Measurements from ENCODE around the gene CFAP119. TPM values are rescaled to one million over a fixed set of nuclear protein-coding genes. Genes with fewer than 3 reads are reported as not detected.

The CFAP119 gene
- total and polyA plus RNA-seq, 2 donors from 2014 or later = 12.2 to 13.5 TPM

DNA sequence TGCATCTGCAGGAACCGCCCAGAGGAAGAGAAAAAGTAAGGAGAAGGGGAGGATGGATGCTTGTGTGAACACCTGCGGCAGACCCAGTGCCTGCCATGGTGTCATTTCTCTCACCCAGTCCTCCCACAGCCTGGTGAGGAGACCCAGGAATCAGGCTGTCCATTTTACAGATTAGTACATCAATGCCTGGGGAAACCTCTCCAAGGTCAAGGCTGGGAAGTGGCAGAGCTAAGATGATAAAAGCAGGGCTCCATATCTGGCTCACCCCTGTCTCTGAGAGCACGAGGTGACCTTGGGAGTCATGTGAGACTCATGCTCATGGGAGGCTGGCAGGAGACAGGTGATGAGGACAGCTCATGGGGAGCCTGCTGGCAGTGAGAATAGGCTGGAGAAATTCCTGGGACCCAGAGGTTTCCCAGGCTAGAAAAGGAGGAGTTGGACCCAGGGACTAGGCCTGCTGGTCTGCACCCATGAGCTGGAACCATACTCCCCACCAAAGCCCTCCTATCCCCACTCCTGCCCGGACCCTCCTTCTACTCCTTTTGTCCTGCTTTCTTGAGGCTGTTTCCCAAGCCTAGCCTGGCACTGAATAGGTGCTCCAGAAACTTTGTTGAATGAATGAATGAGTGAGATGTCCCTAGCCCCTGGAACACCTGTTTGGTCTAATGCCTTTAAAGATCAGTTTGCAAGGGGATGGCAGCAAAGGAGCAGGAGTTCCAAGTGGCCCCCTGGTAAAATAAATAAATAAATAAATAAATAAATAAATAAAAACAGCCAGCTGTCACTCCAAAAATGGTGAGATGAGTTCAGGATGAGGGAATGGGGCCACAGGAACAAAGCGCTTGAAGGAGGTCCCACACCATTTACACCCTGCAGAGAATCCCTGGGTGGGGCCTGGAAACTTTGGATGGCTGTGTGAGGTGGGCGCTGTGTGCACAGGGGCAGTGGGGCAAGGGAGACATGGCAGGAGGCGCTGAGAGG is 23.6 kb upstream of the CFAP119 start:
- H3K27me3 ChIP-seq (ENCODE audit: control insufficient read depth, insufficient read depth, low read length) = no peaks in the 10 kb centered on the region
- FAIRE-seq = no peak

GRCh38 chr16:30784215-30784614 is 22.4 kb upstream of the CFAP119 start:
- H3K36me3 ChIP-seq (ENCODE audit: control insufficient read depth in 2 of 3, insufficient read depth in 3 of 3, low read length in 3 of 3) = peaks cover 0 to 9% (median 5%) of the 10 kb centered on the region in 3 donors
- no peaks in the 10 kb centered on the region for H3K27me3 ChIP-seq (ENCODE audit: control insufficient read depth, insufficient read depth, low read length)
- H3K4me3 ChIP-seq (ENCODE audit: low read length in 3 of 3) = no peak overlapping the region
- intact Hi-C loops (cut with DNase I) = no loop called here
- peaks cover 0 to 6% (median 0%) of the 10 kb centered on the region in 3 donors for H3K4me1 ChIP-seq (ENCODE audit: control insufficient read depth in 2 of 3, insufficient read depth in 2 of 3, low read depth in 1 of 3, low read length in 3 of 3)
- H3K9ac ChIP-seq (ENCODE audit: low read length in 3 of 3) = no peak overlapping the region
- FAIRE-seq (no peak), DNase-seq (no peak)
- H3K27ac ChIP-seq (ENCODE audit: low read depth in 2 of 2, low read length in 2 of 2) = no peak overlapping the region
- no peaks in the 10 kb centered on the region for H3K9me3 ChIP-seq (ENCODE audit: control insufficient read depth in 2 of 3, insufficient read depth in 1 of 3, low read length in 3 of 3)
- TF ChIP-seq, protein P1, sequence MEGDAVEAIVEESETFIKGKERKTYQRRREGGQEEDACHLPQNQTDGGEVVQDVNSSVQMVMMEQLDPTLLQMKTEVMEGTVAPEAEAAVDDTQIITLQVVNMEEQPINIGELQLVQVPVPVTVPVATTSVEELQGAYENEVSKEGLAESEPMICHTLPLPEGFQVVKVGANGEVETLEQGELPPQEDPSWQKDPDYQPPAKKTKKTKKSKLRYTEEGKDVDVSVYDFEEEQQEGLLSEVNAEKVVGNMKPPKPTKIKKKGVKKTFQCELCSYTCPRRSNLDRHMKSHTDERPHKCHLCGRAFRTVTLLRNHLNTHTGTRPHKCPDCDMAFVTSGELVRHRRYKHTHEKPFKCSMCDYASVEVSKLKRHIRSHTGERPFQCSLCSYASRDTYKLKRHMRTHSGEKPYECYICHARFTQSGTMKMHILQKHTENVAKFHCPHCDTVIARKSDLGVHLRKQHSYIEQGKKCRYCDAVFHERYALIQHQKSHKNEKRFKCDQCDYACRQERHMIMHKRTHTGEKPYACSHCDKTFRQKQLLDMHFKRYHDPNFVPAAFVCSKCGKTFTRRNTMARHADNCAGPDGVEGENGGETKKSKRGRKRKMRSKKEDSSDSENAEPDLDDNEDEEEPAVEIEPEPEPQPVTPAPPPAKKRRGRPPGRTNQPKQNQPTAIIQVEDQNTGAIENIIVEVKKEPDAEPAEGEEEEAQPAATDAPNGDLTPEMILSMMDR (IDR thresholded peaks at IDR 0.05; ENCODE audit: borderline replicate concordance, extremely low read depth, insufficient read depth) = no peak

More for the DNA sequence above, 23.6 kb upstream of the CFAP119 start:
- Histone ChIP-seq H3K9ac (ENCODE audit: low read length in 3 of 3) (peak overlapping the region in 2 of 3 donors; percentile 33 to 77), H3K36me3 (ENCODE audit: control insufficient read depth in 2 of 3, insufficient read depth in 3 of 3, low read length in 3 of 3) (peaks cover 0 to 9% (median 5%) of the 10 kb centered on the region in 3 donors), H3K9me3 (ENCODE audit: control insufficient read depth in 2 of 3, insufficient read depth in 1 of 3, low read length in 3 of 3) (no peaks in the 10 kb centered on the region), H3K4me1 (ENCODE audit: control insufficient read depth in 2 of 3, insufficient read depth in 2 of 3, low read depth in 1 of 3, low read length in 3 of 3) (peaks cover 0 to 6% (median 0%) of the 10 kb centered on the region in 3 donors), H3K27ac (ENCODE audit: low read depth in 2 of 2, low read length in 2 of 2) (no peak overlapping the region), H3K4me3 (ENCODE audit: low read length in 3 of 3) (peak overlapping the region in 2 of 3 donors; percentile 57 to 67)
- intact Hi-C loops (cut with DNase I) = no loop called here
- TF ChIP-seq, protein P1 (IDR thresholded peaks at IDR 0.05; ENCODE audit: borderline replicate concordance, extremely low read depth, insufficient read depth) = no peak
- DNase-seq = no peak

- Histone ChIP-seq H3K4me3 (ENCODE audit: low read length in 3 of 3) (no peak overlapping the region), H3K27me3 (ENCODE audit: control insufficient read depth, insufficient read depth, low read length) (no peaks in the 10 kb centered on the region), H3K36me3 (ENCODE audit: control insufficient read depth in 2 of 3, insufficient read depth in 3 of 3, low read length in 3 of 3) (peaks cover 0 to 9% (median 5%) of the 10 kb centered on the region in 3 donors), H3K27ac (ENCODE audit: low read depth in 2 of 2, low read length in 2 of 2) (no peak overlapping the region), H3K4me1 (ENCODE audit: control insufficient read depth in 2 of 3, insufficient read depth in 2 of 3, low read depth in 1 of 3, low read length in 3 of 3) (peaks cover 0 to 6% (median 0%) of the 10 kb centered on the region in 3 donors), H3K9ac (ENCODE audit: low read length in 3 of 3) (no peak overlapping the region), H3K9me3 (ENCODE audit: control insufficient read depth in 2 of 3, insufficient read depth in 1 of 3, low read length in 3 of 3) (no peaks in the 10 kb centered on the region)
- DNase-seq (no peak), FAIRE-seq (no peak)
- TF ChIP-seq, protein P1 (IDR thresholded peaks at IDR 0.05; ENCODE audit: borderline replicate concordance, extremely low read depth, insufficient read depth) = no peak
- intact Hi-C loops (cut with DNase I) = no loop called here
These were observed 21.6 kb upstream of the CFAP119 start for GRCh38 chr16:30783280-30784109.

All from kidney (tissue), 14 donors.